GM12874 (cell line): ENCODE data around the gene WDR47.

Experiments
- TF ChIP-seq, protein P1 (sequence below): IDR thresholded peaks from 2 replicates; pipeline ENCODE4 v1.5.1; 2011; ENCODE audit warnings: low read depth, mild to moderate bottlenecking, control low read depth, low read length, moderate library complexity; ENCODE audit not compliant: insufficient read depth

The WDR47 gene

DNA sequence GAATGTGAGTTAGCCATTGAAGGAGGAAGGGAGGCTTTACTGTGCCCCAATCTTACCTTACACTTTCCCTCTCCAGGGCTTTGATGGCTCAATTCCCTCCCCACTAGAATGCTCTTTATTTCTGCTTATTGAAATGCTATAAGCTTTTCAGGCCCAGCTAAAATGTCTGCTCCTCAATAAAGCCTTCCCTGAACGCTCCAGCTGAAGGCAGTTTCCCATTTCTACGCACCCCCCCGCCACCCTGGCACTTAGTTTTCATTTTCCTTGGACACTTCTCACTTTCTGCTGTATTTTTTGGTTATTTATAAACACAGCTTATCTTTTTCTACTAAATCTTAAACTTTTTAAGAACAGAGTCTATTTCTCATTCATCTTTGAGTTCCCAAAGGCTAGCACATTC is 41.6 kb upstream of the WDR47 start:
- TF ChIP-seq, protein P1, sequence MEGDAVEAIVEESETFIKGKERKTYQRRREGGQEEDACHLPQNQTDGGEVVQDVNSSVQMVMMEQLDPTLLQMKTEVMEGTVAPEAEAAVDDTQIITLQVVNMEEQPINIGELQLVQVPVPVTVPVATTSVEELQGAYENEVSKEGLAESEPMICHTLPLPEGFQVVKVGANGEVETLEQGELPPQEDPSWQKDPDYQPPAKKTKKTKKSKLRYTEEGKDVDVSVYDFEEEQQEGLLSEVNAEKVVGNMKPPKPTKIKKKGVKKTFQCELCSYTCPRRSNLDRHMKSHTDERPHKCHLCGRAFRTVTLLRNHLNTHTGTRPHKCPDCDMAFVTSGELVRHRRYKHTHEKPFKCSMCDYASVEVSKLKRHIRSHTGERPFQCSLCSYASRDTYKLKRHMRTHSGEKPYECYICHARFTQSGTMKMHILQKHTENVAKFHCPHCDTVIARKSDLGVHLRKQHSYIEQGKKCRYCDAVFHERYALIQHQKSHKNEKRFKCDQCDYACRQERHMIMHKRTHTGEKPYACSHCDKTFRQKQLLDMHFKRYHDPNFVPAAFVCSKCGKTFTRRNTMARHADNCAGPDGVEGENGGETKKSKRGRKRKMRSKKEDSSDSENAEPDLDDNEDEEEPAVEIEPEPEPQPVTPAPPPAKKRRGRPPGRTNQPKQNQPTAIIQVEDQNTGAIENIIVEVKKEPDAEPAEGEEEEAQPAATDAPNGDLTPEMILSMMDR: no peak

DNA sequence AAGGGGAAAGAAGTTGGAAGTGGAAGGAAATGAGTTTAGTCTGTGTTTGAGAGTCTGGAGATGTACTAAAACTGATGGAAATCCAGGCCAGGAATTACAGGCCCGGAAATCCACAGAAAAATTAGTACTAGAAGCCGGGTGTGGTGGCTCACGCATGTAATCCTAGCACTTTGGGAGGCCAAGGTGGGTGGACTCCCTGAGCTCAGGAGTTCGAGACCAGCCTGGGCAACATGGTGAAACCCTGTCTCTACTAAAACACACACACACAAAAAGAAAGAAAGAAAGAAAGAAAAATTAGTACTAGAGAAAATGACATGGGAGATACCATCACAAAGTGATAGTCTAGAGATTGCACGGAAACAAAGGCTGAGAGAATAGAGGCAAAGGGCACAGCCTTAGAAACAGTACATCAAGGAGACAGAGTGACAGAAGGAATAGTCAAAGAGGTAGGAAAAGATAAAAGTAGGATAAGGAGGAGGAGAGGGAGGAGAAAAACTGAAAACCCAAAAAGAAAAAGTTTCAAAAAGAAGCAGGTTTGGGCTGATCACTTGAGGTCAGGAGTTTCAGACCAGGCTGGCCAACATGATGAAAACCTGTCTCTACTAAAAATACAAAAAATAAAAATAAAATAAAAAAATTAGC is 38.7 kb upstream of the WDR47 start:
- TF ChIP-seq, protein P1: no peak

DNA sequence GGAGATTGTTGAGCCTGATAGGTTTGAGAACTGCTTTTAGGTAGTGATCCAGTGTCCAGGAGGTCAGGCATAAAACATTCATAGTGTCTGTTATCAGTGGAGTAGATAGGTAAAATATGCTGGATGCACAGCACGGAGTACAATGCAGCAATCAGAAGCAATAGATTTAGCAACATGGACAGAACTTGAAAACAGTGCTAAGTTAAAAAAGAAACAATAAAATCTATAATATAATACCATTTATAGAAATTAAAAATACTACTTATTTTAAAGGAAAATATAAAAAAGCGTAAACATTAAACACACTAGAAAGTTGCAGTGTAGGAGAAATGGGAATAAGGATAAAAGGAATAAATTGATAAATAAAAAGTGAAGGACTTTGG is 37.3 kb upstream of the WDR47 start:
- TF ChIP-seq, protein P1: no peak

DNA sequence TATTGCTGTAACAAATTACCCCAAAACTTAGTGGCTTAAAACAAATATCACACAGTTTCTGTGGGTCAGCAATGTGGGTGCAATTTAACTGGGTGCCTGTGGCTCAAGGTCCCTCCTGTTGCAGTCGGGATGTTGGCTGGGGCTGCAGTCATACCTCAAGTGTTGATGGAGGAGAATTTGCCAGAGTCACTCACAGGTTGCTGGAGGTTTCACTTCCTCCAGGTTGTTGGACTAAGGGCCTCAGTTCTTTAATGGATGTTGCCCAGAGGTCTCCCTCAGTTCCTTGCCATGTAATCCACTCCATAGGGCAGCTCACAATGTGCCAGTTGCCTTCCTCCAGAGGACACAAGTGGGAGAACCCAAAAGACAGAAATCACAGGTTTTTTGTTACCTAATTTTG is 36.4 kb upstream of the WDR47 start:
- TF ChIP-seq, protein P1: no peak

DNA sequence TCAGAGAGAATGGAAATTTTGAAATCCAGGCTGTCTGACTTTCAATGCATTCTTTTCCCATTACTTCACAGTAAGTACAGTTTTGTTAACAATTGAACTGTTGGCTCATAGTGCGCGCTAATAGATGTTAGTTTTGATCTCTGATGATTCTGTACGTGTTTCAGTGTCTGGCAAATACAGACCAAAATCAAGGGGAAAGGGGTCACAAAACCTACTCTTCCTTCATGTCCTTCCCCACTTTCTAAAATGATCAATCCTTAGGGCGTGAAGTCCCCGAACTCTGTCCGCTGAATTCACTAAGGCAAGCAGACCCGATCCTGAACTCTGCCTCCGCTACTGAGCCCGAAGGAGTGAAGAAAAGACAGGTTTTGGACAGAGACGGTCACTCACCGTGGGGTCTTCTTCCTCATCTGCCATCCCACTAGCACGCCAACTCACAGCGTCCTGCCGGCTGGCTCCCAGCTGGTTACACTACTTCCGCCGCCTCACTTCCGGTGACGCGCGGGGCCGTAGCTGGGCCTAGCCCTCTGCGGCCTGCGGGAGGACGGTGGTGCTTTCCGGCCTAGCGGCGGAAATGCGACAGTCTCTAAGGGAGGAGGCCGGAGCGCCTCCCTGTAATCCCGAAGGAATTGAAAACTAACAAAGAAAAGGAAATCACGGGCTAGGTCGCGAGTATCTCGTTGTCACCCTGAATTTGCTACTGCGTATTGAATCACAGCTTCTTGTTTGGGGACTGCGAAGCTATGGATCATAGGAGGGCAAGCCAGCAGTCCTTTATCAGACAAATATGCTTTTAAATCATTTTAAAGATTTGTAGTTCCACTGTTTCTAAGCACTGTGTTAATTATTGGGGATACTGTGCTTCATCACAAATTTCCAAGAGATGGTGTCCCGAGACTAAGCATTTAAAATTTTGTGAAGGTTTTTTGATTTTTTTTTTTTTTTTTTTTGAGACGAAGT is 33.9 kb upstream of the WDR47 start, which contains the start of gene TAF13:
Gene TAF13, minus strand, starts transcription at position 473 of the 960 bp plus-strand sequence. Its CDS starts 56 bp downstream, at position 417.
- TF ChIP-seq, protein P1: no peak

DNA sequence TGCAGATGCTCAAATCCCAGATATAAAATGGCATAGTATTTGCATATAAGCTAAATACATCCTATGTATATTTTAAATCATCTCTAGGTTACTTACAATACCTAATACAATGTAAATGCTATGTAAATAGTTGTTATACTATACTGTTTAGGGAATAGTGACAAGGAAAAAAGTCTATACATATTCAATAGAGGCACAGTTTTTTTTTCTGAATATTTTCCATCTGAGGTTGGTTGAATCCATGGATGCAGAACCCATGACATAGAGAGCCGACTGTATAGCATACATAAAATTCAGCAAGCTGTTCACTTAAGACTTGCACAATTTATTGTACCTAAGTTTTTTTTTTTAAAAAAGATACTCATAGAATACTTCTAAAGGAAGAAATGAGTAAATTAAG is 27.4 kb upstream of the WDR47 start:
- TF ChIP-seq, protein P1: no peak

DNA sequence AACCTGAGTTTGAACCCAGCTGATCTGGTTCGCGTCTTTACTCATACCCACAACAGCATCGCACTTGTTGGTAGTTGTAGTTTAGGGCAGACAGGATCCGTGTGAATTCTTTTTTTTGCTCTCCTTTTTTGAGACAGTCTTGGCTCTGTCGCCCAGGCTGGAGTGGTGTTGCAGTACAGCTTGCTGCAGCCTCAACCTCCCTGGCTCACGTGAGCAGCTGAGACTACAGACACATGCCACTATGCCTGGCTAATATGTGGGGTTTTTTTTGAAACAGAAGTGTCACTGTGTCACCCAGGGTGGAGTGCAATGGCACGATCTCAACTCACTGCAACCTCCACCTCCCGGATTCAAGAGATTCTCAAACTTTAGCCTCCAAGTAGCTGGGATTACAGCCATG is 26.0 kb upstream of the WDR47 start:
- TF ChIP-seq, protein P1: no peak
